Caco-2 (cell line): ENCODE results near the gene RPL32. TPM values are rescaled to one million over a fixed set of nuclear protein-coding genes. Genes with fewer than 3 reads are reported as not detected.

Experiments used
- Bru-seq: library from RNA; stranded (reverse); fragments of 400-500 nt; gene quantifications from one replicate; lab custom pipeline; 2021; lab: Mats Ljungman, UMichigan
- BruChase-seq, 2 experiments: library from RNA; stranded (reverse); fragments of 400-500 nt; gene quantifications; one replicate each; lab custom pipeline; 2021; lab: Mats Ljungman, UMichigan
- BruUV-seq: library from RNA; stranded (reverse); fragments of 400-500 nt; replicated peaks from 2 replicates; lab custom pipeline; 2021; lab: Mats Ljungman, UMichigan
- CTCF ChIA-PET: fragments of 300-600 bp; sonication (Branson Sonifier 250); formaldehyde crosslinking; loops from one replicate; lab custom pipeline; 2022; ENCODE audit warnings: antibody characterized with exemption; lab: Charles Lee
- POLR2A ChIA-PET: fragments of 300-600 bp; sonication (Branson Sonifier 250); formaldehyde crosslinking; loops from one replicate; lab custom pipeline; 2022; ENCODE audit warnings: antibody characterized with exemption; lab: Charles Lee
- DNase-seq, 2 experiments: peaks; one replicate each; pipeline versions ENCODE4 v3.0.0 to v3.0.0-alpha.2; 2020 to 2022
- H3K27me3 ChIP-seq: replicated peaks from 2 replicates; pipeline ENCODE4 v1.6.0; 2011; ENCODE audit warnings: low read length; ENCODE audit not compliant: control insufficient read depth, insufficient read depth
- H3K36me3 ChIP-seq: 2 replicates; pipeline ENCODE4 v1.5.1; 2011; ENCODE audit warnings: low read length; ENCODE audit not compliant: control insufficient read depth, insufficient read depth
- H3K4me1 ChIP-seq: fragments of 250-450 bp; sonication (Bioruptor Pico); 2 replicates; pipeline ENCODE4 v1.5.1; 2020; ENCODE audit warnings: mild to moderate bottlenecking
- H3K4me3 ChIP-seq: 2 replicates; pipeline ENCODE4 v1.5.1; 2011; ENCODE audit warnings: low read depth, mild to moderate bottlenecking, control low read depth, low read length
- H3K9me3 ChIP-seq: fragments of 250-450 bp; sonication (Bioruptor Pico); 2 replicates; pipeline ENCODE4 v1.5.1; 2020; ENCODE audit warnings: mild to moderate bottlenecking, moderate library complexity
- H3K27ac Mint-ChIP-seq: one replicate; pipeline ENCODE4 v1.8.0; 2022; ENCODE audit warnings: mixed read lengths; ENCODE audit not compliant: unreplicated experiment
- H3K27me3 Mint-ChIP-seq: one replicate; pipeline ENCODE4 v1.8.0; 2022; ENCODE audit warnings: mixed read lengths; ENCODE audit not compliant: insufficient read depth, unreplicated experiment
- H3K36me3 Mint-ChIP-seq: one replicate; pipeline ENCODE4 v1.8.0; 2022; ENCODE audit warnings: mild to moderate bottlenecking, mixed read lengths; ENCODE audit not compliant: insufficient read depth, unreplicated experiment
- H3K4me1 Mint-ChIP-seq: one replicate; pipeline ENCODE4 v1.8.0; 2022; ENCODE audit warnings: low read depth, mixed read lengths; ENCODE audit not compliant: unreplicated experiment
- H3K4me3 Mint-ChIP-seq: one replicate; pipeline ENCODE4 v1.8.0; 2022; ENCODE audit warnings: mild to moderate bottlenecking, moderate library complexity, mixed read lengths; ENCODE audit not compliant: unreplicated experiment
- H3K9me3 Mint-ChIP-seq: one replicate; pipeline ENCODE4 v1.8.0; 2022; ENCODE audit warnings: mixed read lengths; ENCODE audit not compliant: unreplicated experiment
- CTCF ChIP-seq, 2 experiments: fragments of 200-600 bp in 1 of 2; IDR thresholded peaks; 1 replicate in 1 of 2; 2 replicates in 1 of 2; pipeline versions ENCODE4 v1.5.1 to v1.8.0; 2011 to 2022; ENCODE audit warnings: antibody characterized with exemption in 1 of 2, control low read depth in 1 of 2, inconsistent platforms in 1 of 2, low read depth in 1 of 2, low read length in 1 of 2, mild to moderate bottlenecking in 1 of 2, moderate library complexity in 1 of 2; ENCODE audit not compliant: insufficient read depth in 1 of 2, severe bottlenecking in 1 of 2, unreplicated experiment in 1 of 2
- intact Hi-C: fragments of 100-400 bp; cut with micrococcal nuclease; formaldehyde crosslinking; loops from one replicate; pipeline ENCODE4 v1.10.0; 2022; ENCODE audit not compliant: unreplicated experiment
- long read RNA-seq: library from polyadenylated mRNA; stranded (forward); transcript quantifications from one replicate; pipeline ENCODE4 v2.0.0, GENCODE V29; 2022
- total RNA-seq: library from RNA; stranded (reverse); gene quantifications from 2 replicates; pipeline ENCODE4 v1.2.3, GENCODE V29; 2022

The RPL32 gene
- 1,713 and 1,899 TPM in 2 replicates for total RNA-seq
- Bru-seq, nascent RNA: percentile 99 among the genes with signal in this experiment
- percentile 97 among the genes with signal in this experiment for BruChase-seq, experiment 1, labeled RNA remaining after a 2-hour chase
- BruChase-seq, experiment 2, labeled RNA remaining after a 6-hour chase: percentile 98 among the genes with signal in this experiment
- long read RNA-seq, transcript RPL32-204 (4 exons, 2,117 nt): major isoform, 630 of 655 reads
- long read RNA-seq, transcript RPL32-202 (3 exons, 1,734 nt): minor isoform, 14 of 655 reads
- long read RNA-seq, partial matches to known transcripts: 5 of 655 reads
- long read RNA-seq, other reads (novel, unspliced or antisense): 6 of 655 reads

- CTCF ChIA-PET: interaction anchor here (0.6 to 1.5 kb wide), 7 partner anchors 18 to 143 kb away, joined by 3 to 6 read pairs (median 5); no protein-coding TSS in a partner anchor
- H3K4me1 ChIP-seq: peaks cover 9% of the 10 kb centered on the region
- H3K36me3 ChIP-seq: peaks cover 10% of the 10 kb centered on the region
- no peaks in the 10 kb centered on the region for H3K9me3 ChIP-seq
- peak; percentile 62 to 72 for TF ChIP-seq CTCF (IDR thresholded peaks at IDR 0.05; ENCODE audit: insufficient read depth in 1 of 2, low read depth in 1 of 2, low read length in 1 of 2, severe bottlenecking in 1 of 2, unreplicated experiment in 1 of 2)
- intact Hi-C loops: loop anchor here (1.0 kb wide), 1 partner anchor 12 kb away; no protein-coding TSS in a partner anchor
- POLR2A ChIA-PET: interaction anchor here (0.5 to 1.0 kb wide), 6 partner anchors 8 to 357 kb away, joined by 3 to 6 read pairs (median 4); partner anchors contain the start of gene TSEN2
- peak within 1 kb of the TSS; percentile 93 for H3K4me3 Mint-ChIP-seq
- H3K4me3 ChIP-seq: peak within 1 kb of the TSS; percentile 84
- no TSS peak for BruUV-seq
- H3K27ac Mint-ChIP-seq: peak within 1 kb of the TSS; percentile 100
- no peaks in the 10 kb centered on the region for H3K4me1 Mint-ChIP-seq
- peaks cover 55% of the 10 kb centered on the region for H3K36me3 Mint-ChIP-seq
- no peaks in the 10 kb centered on the region for H3K27me3 ChIP-seq
- H3K9me3 Mint-ChIP-seq: peaks cover 10% of the 10 kb centered on the region
- peak; percentile 87 to 89 for DNase-seq
- H3K27me3 Mint-ChIP-seq: no peaks in the 10 kb centered on the region
These were observed at the start of gene RPL32 for GRCh38 chr3:12841149-12841969. Gene RPL32 (minus strand): TSS chr3:12841565. CDS start chr3:12840237, 1,328 bp downstream.

DNA sequence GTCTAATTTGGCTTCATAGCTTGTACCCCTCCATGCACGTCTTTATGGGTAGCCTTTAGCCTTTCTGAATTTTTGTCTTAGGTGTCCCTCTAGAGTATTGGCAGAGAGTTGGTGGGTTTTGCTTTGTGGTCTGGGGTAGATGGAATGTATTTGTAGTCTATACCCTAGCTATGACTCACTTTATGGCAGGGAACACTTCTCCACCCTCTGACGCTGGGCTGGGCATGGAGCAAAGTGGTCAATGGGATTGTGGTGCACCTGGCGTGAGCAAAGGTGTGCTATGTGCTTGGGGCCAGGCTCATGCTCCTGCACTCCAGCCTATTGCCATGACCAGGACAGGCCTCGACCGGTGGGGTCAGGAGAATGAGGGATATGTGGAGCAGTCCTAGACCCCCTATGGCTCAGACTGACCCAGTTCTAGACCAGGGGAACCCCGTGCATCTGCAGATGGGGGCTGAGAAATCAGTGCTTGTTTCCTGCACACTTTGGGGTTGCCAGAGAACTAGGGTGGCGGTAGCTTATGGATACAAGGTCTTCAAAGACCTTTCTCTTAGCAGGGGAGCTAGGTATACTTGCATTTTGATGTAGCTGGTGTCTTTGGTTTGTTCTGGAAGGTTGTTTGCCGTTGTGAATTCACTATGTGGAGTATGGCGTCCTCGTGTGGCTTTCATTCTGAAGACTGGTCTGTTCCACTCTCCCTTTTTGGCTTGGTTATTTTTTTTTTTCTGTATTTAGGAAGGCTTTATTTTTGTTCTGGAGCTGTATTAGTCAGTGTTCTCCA is 49.4 kb upstream of the RPL32 start:
- no TSS peak for BruUV-seq

More for the DNA sequence above, 49.4 kb upstream of the RPL32 start:
- TF ChIP-seq CTCF (IDR thresholded peaks at IDR 0.05; ENCODE audit: insufficient read depth in 1 of 2, low read depth in 1 of 2, low read length in 1 of 2, severe bottlenecking in 1 of 2, unreplicated experiment in 1 of 2): peak in 1 of 2 experiments; percentile 5
- Histone ChIP-seq H3K36me3 (no peaks in the 10 kb centered on the region), H3K9me3 (no peaks in the 10 kb centered on the region), H3K4me1 (peaks cover 14% of the 10 kb centered on the region), H3K4me3 (no peak overlapping the region), H3K27me3 (no peaks in the 10 kb centered on the region)
- ChIA-PET CTCF (interaction anchor here (1.2 to 2.6 kb wide), 4 partner anchors 23 to 81 kb away, joined by 4 to 13 read pairs (median 6); partner anchors contain the start of gene RPL32), POLR2A (no interaction called here)
- H3K27ac Mint-ChIP-seq: no peak overlapping the region
- peaks cover 13% of the 10 kb centered on the region for H3K27me3 Mint-ChIP-seq
- intact Hi-C loops: loop anchor here (5.0 kb wide), 2 partner anchors 328 to 753 kb away; no protein-coding TSS in a partner anchor
- no peaks in the 10 kb centered on the region for H3K9me3 Mint-ChIP-seq
- H3K36me3 Mint-ChIP-seq: peaks cover 15% of the 10 kb centered on the region
- H3K4me1 Mint-ChIP-seq: peaks cover 23% of the 10 kb centered on the region
- no peak for DNase-seq
- no peak overlapping the region for H3K4me3 Mint-ChIP-seq
